Loucy (cell line): ENCODE measurements around the gene REST.
"Not testable (repeated sequence)": the region's sequence is repeated elsewhere in the genome, so short reads cannot be mapped to it uniquely, and the experiment has no call there.

ENCODE experiments used
- EZH2phosphoT487 ChIP-seq: fragments of 200-600 bp; IDR thresholded peaks from 2 replicates; pipeline ENCODE4 v1.6.1; 2018; ENCODE audit warnings: antibody characterized with exemption, mild to moderate bottlenecking, moderate library complexity, borderline replicate concordance
- TF ChIP-seq, protein P1 (sequence below): fragments of 200-600 bp; sonication (generic); conservative IDR thresholded peaks from 2 replicates; pipeline ENCODE4 v1.5.1; 2014; ENCODE audit warnings: mild to moderate bottlenecking, antibody characterized with exemption, low read length

DNA sequence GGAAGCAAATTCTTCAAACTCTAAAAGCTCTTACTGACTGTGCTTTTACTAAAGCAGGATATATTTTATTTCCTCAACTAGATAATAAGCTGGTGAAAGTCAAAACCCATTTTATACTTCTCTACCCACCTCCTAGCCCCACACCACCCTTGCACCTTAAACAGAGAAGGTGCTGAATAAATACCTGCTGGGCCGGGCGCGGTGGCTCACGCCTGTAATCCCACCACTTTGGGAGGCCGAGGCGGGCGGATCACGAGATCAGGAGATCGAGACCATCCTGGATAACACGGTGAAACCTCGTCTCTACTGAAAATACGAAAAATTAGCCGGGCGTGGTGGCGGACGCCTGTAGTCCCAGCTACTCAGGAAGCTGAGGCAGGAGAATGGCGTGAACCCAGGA, 9.9 kb upstream of the REST start:
- TF ChIP-seq, protein P1, sequence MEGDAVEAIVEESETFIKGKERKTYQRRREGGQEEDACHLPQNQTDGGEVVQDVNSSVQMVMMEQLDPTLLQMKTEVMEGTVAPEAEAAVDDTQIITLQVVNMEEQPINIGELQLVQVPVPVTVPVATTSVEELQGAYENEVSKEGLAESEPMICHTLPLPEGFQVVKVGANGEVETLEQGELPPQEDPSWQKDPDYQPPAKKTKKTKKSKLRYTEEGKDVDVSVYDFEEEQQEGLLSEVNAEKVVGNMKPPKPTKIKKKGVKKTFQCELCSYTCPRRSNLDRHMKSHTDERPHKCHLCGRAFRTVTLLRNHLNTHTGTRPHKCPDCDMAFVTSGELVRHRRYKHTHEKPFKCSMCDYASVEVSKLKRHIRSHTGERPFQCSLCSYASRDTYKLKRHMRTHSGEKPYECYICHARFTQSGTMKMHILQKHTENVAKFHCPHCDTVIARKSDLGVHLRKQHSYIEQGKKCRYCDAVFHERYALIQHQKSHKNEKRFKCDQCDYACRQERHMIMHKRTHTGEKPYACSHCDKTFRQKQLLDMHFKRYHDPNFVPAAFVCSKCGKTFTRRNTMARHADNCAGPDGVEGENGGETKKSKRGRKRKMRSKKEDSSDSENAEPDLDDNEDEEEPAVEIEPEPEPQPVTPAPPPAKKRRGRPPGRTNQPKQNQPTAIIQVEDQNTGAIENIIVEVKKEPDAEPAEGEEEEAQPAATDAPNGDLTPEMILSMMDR = not testable (repeated sequence)
- TF ChIP-seq EZH2phosphoT487 = not testable (repeated sequence)
